HG03066 (cell line): Measurements from ENCODE around the gene CSF2RB.
"Not testable (repeated sequence)": the region's sequence is repeated elsewhere in the genome, so short reads cannot be mapped to it uniquely, and the experiment has no call there.

Experiments used
- ATAC-seq: cut with Tn5 transposase; IDR thresholded peaks from one replicate; pipeline ENCODE4 v1.9.1; 2021; ENCODE audit warnings: low read depth; ENCODE audit not compliant: unreplicated experiment

The CSF2RB gene

GRCh38 chr22:36961626-36962025, 48.2 kb downstream of the CSF2RB start:
- ATAC-seq: no peak

- no peak for ATAC-seq
These were observed 49.9 kb downstream of the CSF2RB start for GRCh38 chr22:36963302-36963701.

- ATAC-seq: no peak
These were observed 50.7 kb downstream of the CSF2RB start for GRCh38 chr22:36964106-36964505.

GRCh38 chr22:36965696-36966095, 52.3 kb downstream of the CSF2RB start:
- ATAC-seq: no peak

GRCh38 chr22:36966851-36967540, 53.6 kb downstream of the CSF2RB start:
- ATAC-seq: no peak

GRCh38 chr22:36968249-36968964, 55.0 kb downstream of the CSF2RB start:
- no peak for ATAC-seq

- no peak for ATAC-seq
These were observed 58.1 kb downstream of the CSF2RB start for GRCh38 chr22:36971341-36972125.

- no peak for ATAC-seq
These were observed 63.2 kb downstream of the CSF2RB start for GRCh38 chr22:36976606-36977005.

GRCh38 chr22:36977401-36977861, 64.0 kb downstream of the CSF2RB start:
- no peak for ATAC-seq

- no peak for ATAC-seq
These were observed 64.7 kb downstream of the CSF2RB start for GRCh38 chr22:36977947-36978660.

GRCh38 chr22:36979016-36979910, 65.8 kb downstream of the CSF2RB start:
- ATAC-seq: no peak

- no peak for ATAC-seq
These were observed 67.9 kb downstream of the CSF2RB start for GRCh38 chr22:36981247-36981775.

GRCh38 chr22:36982136-36982535, 68.7 kb downstream of the CSF2RB start:
- ATAC-seq: no peak

- ATAC-seq: no peak
These were observed 71.9 kb downstream of the CSF2RB start for GRCh38 chr22:36985211-36985889.

GRCh38 chr22:36986242-36986821, 72.9 kb downstream of the CSF2RB start:
- ATAC-seq: no peak

GRCh38 chr22:36988075-36988832, 74.8 kb downstream of the CSF2RB start:
- no peak for ATAC-seq

- not testable (repeated sequence) for ATAC-seq
These were observed 75.6 kb downstream of the CSF2RB start for GRCh38 chr22:36989012-36989411.
